ENCODE results near the gene SLC5A9. TPM values are rescaled to one million over a fixed set of nuclear protein-coding genes. Genes with fewer than 3 reads are reported as not detected.
"Not testable (repeated sequence)": the region's sequence is repeated elsewhere in the genome, so short reads cannot be mapped to it uniquely, and the experiment has no call there.

SLC5A9 gene
- total RNA-seq, 1 donor = not detected

- TF ChIP-seq, protein P1, sequence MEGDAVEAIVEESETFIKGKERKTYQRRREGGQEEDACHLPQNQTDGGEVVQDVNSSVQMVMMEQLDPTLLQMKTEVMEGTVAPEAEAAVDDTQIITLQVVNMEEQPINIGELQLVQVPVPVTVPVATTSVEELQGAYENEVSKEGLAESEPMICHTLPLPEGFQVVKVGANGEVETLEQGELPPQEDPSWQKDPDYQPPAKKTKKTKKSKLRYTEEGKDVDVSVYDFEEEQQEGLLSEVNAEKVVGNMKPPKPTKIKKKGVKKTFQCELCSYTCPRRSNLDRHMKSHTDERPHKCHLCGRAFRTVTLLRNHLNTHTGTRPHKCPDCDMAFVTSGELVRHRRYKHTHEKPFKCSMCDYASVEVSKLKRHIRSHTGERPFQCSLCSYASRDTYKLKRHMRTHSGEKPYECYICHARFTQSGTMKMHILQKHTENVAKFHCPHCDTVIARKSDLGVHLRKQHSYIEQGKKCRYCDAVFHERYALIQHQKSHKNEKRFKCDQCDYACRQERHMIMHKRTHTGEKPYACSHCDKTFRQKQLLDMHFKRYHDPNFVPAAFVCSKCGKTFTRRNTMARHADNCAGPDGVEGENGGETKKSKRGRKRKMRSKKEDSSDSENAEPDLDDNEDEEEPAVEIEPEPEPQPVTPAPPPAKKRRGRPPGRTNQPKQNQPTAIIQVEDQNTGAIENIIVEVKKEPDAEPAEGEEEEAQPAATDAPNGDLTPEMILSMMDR (IDR thresholded peaks at IDR 0.05; ENCODE audit: insufficient read depth, low read length) = no peak
- H3K4me3 ChIP-seq (ENCODE audit: low read depth, low read length) = no peak overlapping the region
Observed at GRCh38 chr1:48258106-48258505, 35.6 kb downstream of the SLC5A9 start.

DNA sequence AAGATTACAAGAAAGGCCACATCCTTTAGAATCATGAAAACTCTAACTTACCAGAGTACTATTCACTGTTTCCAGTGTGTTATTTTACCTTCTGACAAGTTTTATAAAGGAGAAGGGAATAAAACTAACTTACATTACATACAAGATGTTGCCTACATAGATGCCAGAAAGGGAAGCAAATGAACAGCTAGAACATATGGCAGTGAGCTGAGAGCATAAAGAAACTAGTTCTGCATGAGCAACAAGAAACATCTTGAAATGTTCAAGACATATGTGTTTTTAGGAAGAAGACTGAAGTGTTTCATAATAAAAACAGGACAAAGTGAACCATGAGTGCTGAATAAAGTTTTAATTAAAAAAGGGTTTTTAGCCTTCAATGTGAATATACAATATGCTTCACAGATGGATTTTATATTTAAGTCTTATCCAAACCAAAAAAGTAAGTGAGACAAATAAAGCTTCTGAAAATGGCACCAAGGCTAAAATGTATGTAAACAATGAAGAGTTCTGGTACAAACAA, 39.4 kb downstream of the SLC5A9 start:
- TF ChIP-seq, protein P1 (IDR thresholded peaks at IDR 0.05; ENCODE audit: insufficient read depth, low read length) = no peak
- no peak for DNase-seq (ENCODE audit: low read depth)

More at GRCh38 chr1:48258106-48258505, 35.6 kb downstream of the SLC5A9 start:
- DNase-seq (ENCODE audit: low read depth) = no peak

DNA sequence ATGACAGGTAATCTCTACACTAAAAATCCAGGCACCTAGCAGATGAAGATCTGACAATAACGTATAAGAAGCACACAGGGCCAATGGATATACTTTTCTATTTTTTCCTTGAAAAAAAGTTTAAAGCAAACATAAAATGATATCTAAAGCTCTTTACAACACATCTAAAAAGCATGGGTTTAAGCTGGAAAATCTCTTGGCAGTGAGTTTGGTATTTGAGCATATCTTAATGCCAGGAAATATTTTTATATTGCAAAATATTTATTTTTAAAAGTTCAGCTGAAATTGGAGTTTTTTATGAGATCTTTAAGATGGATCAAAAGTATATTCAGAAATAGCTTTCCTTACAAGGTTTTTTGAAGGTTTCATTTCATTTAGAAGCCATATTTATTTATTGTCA, 40.5 kb downstream of the SLC5A9 start:
- TF ChIP-seq, protein P1 (IDR thresholded peaks at IDR 0.05; ENCODE audit: insufficient read depth, low read length) = no peak
- H3K4me3 ChIP-seq (ENCODE audit: low read depth, low read length) = no peak overlapping the region
- peak; percentile 9 for DNase-seq (ENCODE audit: low read depth)

More for the DNA sequence above, 39.4 kb downstream of the SLC5A9 start:
- H3K4me3 ChIP-seq (ENCODE audit: low read depth, low read length) = no peak overlapping the region

GRCh38 chr1:48266576-48266975, 44.1 kb downstream of the SLC5A9 start:
- H3K4me3 ChIP-seq (ENCODE audit: low read depth, low read length) = no peak overlapping the region
- peak; percentile 3 for DNase-seq (ENCODE audit: low read depth)
- TF ChIP-seq, protein P1 (IDR thresholded peaks at IDR 0.05; ENCODE audit: insufficient read depth, low read length) = no peak

DNA sequence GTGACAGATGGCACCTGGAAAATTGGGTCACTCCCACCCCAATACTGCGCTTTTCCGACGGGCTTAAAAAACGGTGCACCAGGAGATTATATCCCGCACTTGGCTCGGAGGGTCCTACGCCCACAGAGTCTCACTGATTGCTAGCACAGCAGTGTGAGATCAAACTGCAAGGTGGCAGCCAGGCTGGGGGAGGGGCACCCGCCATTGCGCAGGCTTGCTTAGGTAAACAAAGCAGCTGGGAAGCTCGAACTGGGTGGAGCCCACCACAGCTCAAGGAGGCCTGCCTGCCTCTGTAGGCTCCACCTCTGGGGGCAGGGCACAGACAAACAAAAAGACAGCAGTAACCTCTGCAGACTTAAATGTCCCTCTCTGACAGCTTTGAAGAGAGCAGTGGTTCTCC, 54.9 kb downstream of the SLC5A9 start:
- not testable (repeated sequence) for DNase-seq (ENCODE audit: low read depth); H3K4me3 ChIP-seq (ENCODE audit: low read depth, low read length)

DNA sequence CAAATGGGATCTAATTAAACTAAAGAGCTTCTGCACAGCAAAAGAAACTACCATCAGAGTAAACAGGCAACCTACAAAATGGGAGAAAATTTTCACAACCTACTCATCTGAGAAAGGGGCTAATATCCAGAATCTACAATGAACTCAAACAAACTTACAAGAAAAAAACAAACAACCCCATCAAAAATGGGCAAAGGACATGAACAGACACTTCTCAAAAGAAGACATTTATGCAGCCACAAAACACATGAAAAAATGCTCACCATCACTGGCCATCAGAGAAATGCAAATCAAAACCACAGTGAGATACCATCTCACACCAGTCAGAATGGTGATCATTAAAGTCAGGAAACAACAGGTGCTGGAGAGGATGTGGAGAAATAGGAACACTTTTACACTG, 59.8 kb downstream of the SLC5A9 start:
- H3K4me3 ChIP-seq (ENCODE audit: low read depth, low read length); DNase-seq (ENCODE audit: low read depth): not testable (repeated sequence)

- H3K4me3 ChIP-seq (ENCODE audit: low read depth, low read length); DNase-seq (ENCODE audit: low read depth): not testable (repeated sequence)
Observed at GRCh38 chr1:48284696-48285420, 62.3 kb downstream of the SLC5A9 start.

- no peak overlapping the region for H3K4me3 ChIP-seq (ENCODE audit: low read depth, low read length)
- DNase-seq (ENCODE audit: low read depth) = no peak
- TF ChIP-seq, protein P1 (IDR thresholded peaks at IDR 0.05; ENCODE audit: insufficient read depth, low read length) = no peak
Observed at GRCh38 chr1:48285525-48285924, 63.0 kb downstream of the SLC5A9 start.
